ENCODE results near the gene ATXN1. TPM values are rescaled to one million over a fixed set of nuclear protein-coding genes. Genes with fewer than 3 reads are reported as not detected.

The ATXN1 gene
- total and polyA plus RNA-seq, 2 donors from 2014 or later, result 4.2 to 58.2 TPM

DNA sequence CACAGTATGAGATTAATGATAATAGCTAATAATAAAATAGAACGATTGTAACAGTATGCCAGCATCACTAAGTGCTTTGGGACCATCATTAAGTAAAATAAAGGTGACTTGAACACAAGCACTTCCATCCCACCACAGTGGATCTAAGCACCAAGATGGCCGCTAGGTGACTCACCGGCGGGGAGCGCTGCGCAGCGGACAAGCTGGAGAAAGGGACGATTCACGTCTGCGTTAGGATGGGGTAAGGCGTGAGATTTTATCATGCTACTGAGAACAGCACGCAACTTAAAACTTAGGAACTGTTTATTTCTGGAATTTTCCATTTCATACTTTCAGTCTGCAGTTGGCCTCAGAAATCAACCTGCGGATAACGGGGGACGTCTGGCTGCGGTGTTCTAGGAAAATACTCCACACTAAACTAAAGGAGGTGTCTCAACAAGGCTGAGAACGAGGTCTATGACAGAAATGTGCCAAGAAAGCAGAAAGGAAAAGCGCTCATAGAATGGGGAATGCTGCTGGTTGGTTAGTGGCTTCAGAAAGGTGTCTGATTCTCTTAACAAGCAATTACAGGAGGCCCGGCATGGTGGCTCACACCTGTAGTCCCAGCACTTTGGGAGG lies 408.3 kb downstream of the ATXN1 start:
- no peak overlapping the region for H3K4me3 ChIP-seq (ENCODE audit: low read length in 3 of 3)
- FAIRE-seq, result no peak
- TF ChIP-seq, protein P1, sequence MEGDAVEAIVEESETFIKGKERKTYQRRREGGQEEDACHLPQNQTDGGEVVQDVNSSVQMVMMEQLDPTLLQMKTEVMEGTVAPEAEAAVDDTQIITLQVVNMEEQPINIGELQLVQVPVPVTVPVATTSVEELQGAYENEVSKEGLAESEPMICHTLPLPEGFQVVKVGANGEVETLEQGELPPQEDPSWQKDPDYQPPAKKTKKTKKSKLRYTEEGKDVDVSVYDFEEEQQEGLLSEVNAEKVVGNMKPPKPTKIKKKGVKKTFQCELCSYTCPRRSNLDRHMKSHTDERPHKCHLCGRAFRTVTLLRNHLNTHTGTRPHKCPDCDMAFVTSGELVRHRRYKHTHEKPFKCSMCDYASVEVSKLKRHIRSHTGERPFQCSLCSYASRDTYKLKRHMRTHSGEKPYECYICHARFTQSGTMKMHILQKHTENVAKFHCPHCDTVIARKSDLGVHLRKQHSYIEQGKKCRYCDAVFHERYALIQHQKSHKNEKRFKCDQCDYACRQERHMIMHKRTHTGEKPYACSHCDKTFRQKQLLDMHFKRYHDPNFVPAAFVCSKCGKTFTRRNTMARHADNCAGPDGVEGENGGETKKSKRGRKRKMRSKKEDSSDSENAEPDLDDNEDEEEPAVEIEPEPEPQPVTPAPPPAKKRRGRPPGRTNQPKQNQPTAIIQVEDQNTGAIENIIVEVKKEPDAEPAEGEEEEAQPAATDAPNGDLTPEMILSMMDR (IDR thresholded peaks at IDR 0.05; ENCODE audit: borderline replicate concordance, extremely low read depth, insufficient read depth), result no peak
- H3K9me3 ChIP-seq (ENCODE audit: control insufficient read depth in 2 of 3, insufficient read depth in 1 of 3, low read length in 3 of 3), result no peaks in the 10 kb centered on the region
- no peaks in the 10 kb centered on the region for H3K36me3 ChIP-seq (ENCODE audit: control insufficient read depth in 2 of 3, insufficient read depth in 3 of 3, low read length in 3 of 3)
- no peaks in the 10 kb centered on the region for H3K4me1 ChIP-seq (ENCODE audit: control insufficient read depth in 2 of 3, insufficient read depth in 2 of 3, low read depth in 1 of 3, low read length in 3 of 3)
- intact Hi-C loops (cut with DNase I), result no loop called here
- no peak overlapping the region for H3K9ac ChIP-seq (ENCODE audit: low read length in 3 of 3)
- no peak overlapping the region for H3K27ac ChIP-seq (ENCODE audit: low read depth in 2 of 2, low read length in 2 of 2)
- DNase-seq, result no peak
- H3K27me3 ChIP-seq (ENCODE audit: control insufficient read depth, insufficient read depth, low read length), result no peaks in the 10 kb centered on the region

DNA sequence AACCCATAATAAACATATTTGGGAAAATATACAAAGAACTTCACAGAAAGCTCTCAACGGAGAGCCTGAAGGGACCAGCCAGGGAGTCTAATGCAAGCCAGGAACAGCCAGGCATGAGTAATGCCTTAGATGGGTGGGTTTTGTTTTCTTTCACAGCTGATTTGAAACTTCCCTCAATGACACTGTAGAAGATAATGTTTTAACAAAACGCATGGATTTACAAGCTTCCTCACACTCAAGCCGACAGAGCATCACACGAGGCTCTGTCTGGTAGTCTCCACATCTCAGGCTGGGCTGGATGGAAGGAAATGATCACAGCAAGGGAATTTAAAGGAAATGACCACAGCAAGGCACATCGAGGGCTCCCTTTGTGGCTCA lies 409.0 kb downstream of the ATXN1 start:
- TF ChIP-seq, protein P1 (IDR thresholded peaks at IDR 0.05; ENCODE audit: borderline replicate concordance, extremely low read depth, insufficient read depth), result no peak
- Histone ChIP-seq H3K27ac (ENCODE audit: low read depth in 2 of 2, low read length in 2 of 2) (no peak overlapping the region), H3K9ac (ENCODE audit: low read length in 3 of 3) (no peak overlapping the region), H3K27me3 (ENCODE audit: control insufficient read depth, insufficient read depth, low read length) (no peaks in the 10 kb centered on the region), H3K36me3 (ENCODE audit: control insufficient read depth in 2 of 3, insufficient read depth in 3 of 3, low read length in 3 of 3) (no peaks in the 10 kb centered on the region), H3K4me3 (ENCODE audit: low read length in 3 of 3) (no peak overlapping the region), H3K4me1 (ENCODE audit: control insufficient read depth in 2 of 3, insufficient read depth in 2 of 3, low read depth in 1 of 3, low read length in 3 of 3) (no peaks in the 10 kb centered on the region), H3K9me3 (ENCODE audit: control insufficient read depth in 2 of 3, insufficient read depth in 1 of 3, low read length in 3 of 3) (no peaks in the 10 kb centered on the region)
- FAIRE-seq, result no peak
- intact Hi-C loops (cut with DNase I), result no loop called here
- DNase-seq, result no peak

DNA sequence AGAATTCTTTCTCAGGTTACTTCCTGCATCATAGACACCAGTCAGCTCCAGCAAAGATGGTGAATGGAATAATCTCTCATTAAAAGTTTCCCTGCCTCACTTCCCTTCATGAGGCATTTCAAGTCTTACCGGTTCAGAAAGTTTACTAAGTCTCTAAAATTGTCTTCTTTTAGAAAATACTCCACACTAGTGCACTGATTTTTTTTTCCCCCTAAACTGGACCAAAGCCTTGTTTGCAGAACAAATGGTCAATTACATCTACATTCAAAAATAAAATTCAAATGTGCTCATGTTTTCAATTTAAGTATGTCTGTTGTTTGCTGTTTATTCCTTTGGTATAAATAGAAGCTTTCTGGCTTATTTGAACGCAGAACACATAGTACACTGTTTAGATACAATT lies 411.7 kb downstream of the ATXN1 start:
- Histone ChIP-seq H3K27ac (ENCODE audit: low read depth in 2 of 2, low read length in 2 of 2) (no peak overlapping the region), H3K9ac (ENCODE audit: low read length in 3 of 3) (no peak overlapping the region), H3K4me3 (ENCODE audit: low read length in 3 of 3) (no peak overlapping the region), H3K27me3 (ENCODE audit: control insufficient read depth, insufficient read depth, low read length) (no peaks in the 10 kb centered on the region), H3K36me3 (ENCODE audit: control insufficient read depth in 2 of 3, insufficient read depth in 3 of 3, low read length in 3 of 3) (no peaks in the 10 kb centered on the region), H3K4me1 (ENCODE audit: control insufficient read depth in 2 of 3, insufficient read depth in 2 of 3, low read depth in 1 of 3, low read length in 3 of 3) (peaks cover 0 to 5% (median 0%) of the 10 kb centered on the region in 3 donors), H3K9me3 (ENCODE audit: control insufficient read depth in 2 of 3, insufficient read depth in 1 of 3, low read length in 3 of 3) (no peaks in the 10 kb centered on the region)
- peak in 1 of 5 donors; percentile 34 for DNase-seq
- no peak for FAIRE-seq
- TF ChIP-seq, protein P1 (IDR thresholded peaks at IDR 0.05; ENCODE audit: borderline replicate concordance, extremely low read depth, insufficient read depth), result no peak
- intact Hi-C loops (cut with DNase I), result no loop called here

DNA sequence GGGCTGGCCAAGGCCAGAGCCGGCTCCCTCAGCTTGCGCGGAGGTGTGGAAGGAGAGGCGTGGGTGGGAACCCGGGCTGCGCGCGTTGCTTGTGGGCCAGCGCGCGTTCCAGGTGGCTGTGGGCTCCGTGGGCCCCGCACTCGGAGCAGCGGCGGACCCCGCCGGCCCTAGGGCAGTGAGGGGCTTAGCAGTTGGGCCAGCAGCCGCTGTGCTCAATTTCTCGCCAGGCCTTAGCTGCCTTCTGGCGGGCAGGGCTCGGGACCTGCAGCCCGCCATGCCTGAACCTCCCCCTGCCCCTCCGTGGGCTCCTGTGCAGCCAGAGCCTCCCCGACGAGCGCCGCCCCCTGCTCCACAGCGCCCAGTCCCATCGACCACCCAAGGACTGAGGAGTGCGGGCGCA lies 414.4 kb downstream of the ATXN1 start:
- no peaks in the 10 kb centered on the region for H3K9me3 ChIP-seq (ENCODE audit: control insufficient read depth in 2 of 3, insufficient read depth in 1 of 3, low read length in 3 of 3)
- H3K4me1 ChIP-seq (ENCODE audit: control insufficient read depth in 2 of 3, insufficient read depth in 2 of 3, low read depth in 1 of 3, low read length in 3 of 3), result peaks cover 0 to 5% (median 0%) of the 10 kb centered on the region in 3 donors
- no peaks in the 10 kb centered on the region for H3K27me3 ChIP-seq (ENCODE audit: control insufficient read depth, insufficient read depth, low read length)
- intact Hi-C loops (cut with DNase I), result no loop called here
- H3K4me3 ChIP-seq (ENCODE audit: low read length in 3 of 3), result no peak overlapping the region
- FAIRE-seq (no peak), DNase-seq (no peak)
- no peak overlapping the region for H3K27ac ChIP-seq (ENCODE audit: low read depth in 2 of 2, low read length in 2 of 2)
- H3K9ac ChIP-seq (ENCODE audit: low read length in 3 of 3), result no peak overlapping the region
- TF ChIP-seq, protein P1 (IDR thresholded peaks at IDR 0.05; ENCODE audit: borderline replicate concordance, extremely low read depth, insufficient read depth), result no peak
- no peaks in the 10 kb centered on the region for H3K36me3 ChIP-seq (ENCODE audit: control insufficient read depth in 2 of 3, insufficient read depth in 3 of 3, low read length in 3 of 3)
